Thoracic aorta (tissue), 2 donors: ENCODE measurements around the gene CDKL1. TPM values are rescaled to one million over a fixed set of nuclear protein-coding genes. Genes with fewer than 3 reads are reported as not detected.
A peak's percentile ranks its signal among the peaks of the same experiment; 100 is the strongest.

Experiments
- ATAC-seq: fragments of 150-250 bp; one replicate; pipeline ENCODE4 v1.8.0; 2017; ENCODE audit warnings: low read depth; ENCODE audit not compliant: insufficient number of reproducible peaks, low FRiP score
- DNase-seq: peaks from one replicate; pipeline ENCODE4 v3.0.0-alpha.2; 2020; ENCODE audit warnings: low spot score
- H3K27ac ChIP-seq, 2 donors: fragments of 200-600 bp; sonication (generic); 1 replicate in 1 of 2; 2 replicates in 1 of 2; pipeline ENCODE4 v1.5.1; 2016; ENCODE audit warnings: mild to moderate bottlenecking in 2 of 2, moderate library complexity in 2 of 2
- H3K27me3 ChIP-seq: fragments of 200-600 bp; sonication (generic); replicated peaks from 2 replicates; pipeline ENCODE4 v1.6.0; 2016; ENCODE audit warnings: mild to moderate bottlenecking; ENCODE audit not compliant: insufficient read depth
- H3K36me3 ChIP-seq: fragments of 200-600 bp; sonication (generic); one replicate; pipeline ENCODE4 v1.5.1; 2016
- H3K4me1 ChIP-seq, 2 donors: fragments of 200-600 bp; sonication (generic); 1 replicate in 1 of 2; 2 replicates in 1 of 2; pipeline versions ENCODE4 v1.5.1 to v1.6.0; 2016; ENCODE audit warnings: low read depth in 2 of 2, mild to moderate bottlenecking in 1 of 2; ENCODE audit not compliant: control insufficient read depth in 1 of 2
- H3K4me3 ChIP-seq: fragments of 200-600 bp; sonication (generic); 2 replicates; pipeline ENCODE4 v1.5.1; 2016; ENCODE audit warnings: mild to moderate bottlenecking
- H3K9me3 ChIP-seq: fragments of 200-600 bp; sonication (generic); 2 replicates; pipeline ENCODE4 v1.5.1; 2016
- CTCF ChIP-seq: fragments of 200-600 bp; sonication (generic); IDR thresholded peaks from one replicate; pipeline ENCODE4 v1.5.1; 2019; ENCODE audit warnings: antibody characterized with exemption
- total RNA-seq, 2 donors: library from RNA; depleted of rRNA; stranded (reverse); fragments of >200 nt; gene quantifications; one replicate each; pipeline versions ENCODE4 v1.1.0 to v1.2.3, GENCODE V29; 2016

CDKL1 gene
- total RNA-seq, 2 donors from 2014 or later = 2.8 to 8.1 TPM

GRCh38 chr14:50334211-50334610 is 62.5 kb downstream of the CDKL1 start:
- DNase-seq (no peak), ATAC-seq (no peak)
- H3K4me1 ChIP-seq = peaks cover 5 to 15% of the 10 kb centered on the region in 2 donors
- TF ChIP-seq CTCF = no peak
- H3K27ac ChIP-seq = no peak overlapping the region
- H3K27me3 ChIP-seq = no peaks in the 10 kb centered on the region
- H3K36me3 ChIP-seq = peaks cover 5% of the 10 kb centered on the region
- no peaks in the 10 kb centered on the region for H3K9me3 ChIP-seq
- no peak overlapping the region for H3K4me3 ChIP-seq

- Histone ChIP-seq H3K27ac (no peak overlapping the region), H3K9me3 (no peaks in the 10 kb centered on the region), H3K4me3 (no peak overlapping the region), H3K27me3 (no peaks in the 10 kb centered on the region), H3K36me3 (peaks cover 5% of the 10 kb centered on the region), H3K4me1 (peaks cover 5 to 15% of the 10 kb centered on the region in 2 donors)
- no peak for DNase-seq
- TF ChIP-seq CTCF = no peak
- no peak for ATAC-seq
These were observed 63.6 kb downstream of the CDKL1 start for GRCh38 chr14:50333014-50333509.

- H3K4me3 ChIP-seq = no peak overlapping the region
- no peak for TF ChIP-seq CTCF
- H3K4me1 ChIP-seq = peaks cover 4 to 15% of the 10 kb centered on the region in 2 donors
- no peak overlapping the region for H3K27ac ChIP-seq
- peaks cover 5% of the 10 kb centered on the region for H3K36me3 ChIP-seq
- no peaks in the 10 kb centered on the region for H3K9me3 ChIP-seq
- no peak for ATAC-seq
- no peaks in the 10 kb centered on the region for H3K27me3 ChIP-seq
- DNase-seq = no peak
These were observed 65.1 kb downstream of the CDKL1 start for GRCh38 chr14:50331596-50331995.

- TF ChIP-seq CTCF = peak; percentile 87
- Histone ChIP-seq H3K27me3 (no peaks in the 10 kb centered on the region), H3K4me1 (peaks cover 0 to 15% of the 10 kb centered on the region in 2 donors), H3K4me3 (peak overlapping the region; percentile 59), H3K27ac (peak overlapping the region; percentile 60 to 75), H3K9me3 (no peaks in the 10 kb centered on the region), H3K36me3 (no peaks in the 10 kb centered on the region)
- DNase-seq (no peak), ATAC-seq (peak; percentile 94)
These were observed 75.5 kb downstream of the CDKL1 start for GRCh38 chr14:50321009-50321660.

- H3K9me3 ChIP-seq = no peaks in the 10 kb centered on the region
- H3K27me3 ChIP-seq = no peaks in the 10 kb centered on the region
- H3K27ac ChIP-seq = peak overlapping the region; percentile 60 to 75
- DNase-seq = no peak
- H3K36me3 ChIP-seq = no peaks in the 10 kb centered on the region
- no peak for TF ChIP-seq CTCF
- ATAC-seq = peak; percentile 44
- H3K4me3 ChIP-seq = peak overlapping the region; percentile 17
- peaks cover 0 to 15% of the 10 kb centered on the region in 2 donors for H3K4me1 ChIP-seq
These were observed 76.4 kb downstream of the CDKL1 start for GRCh38 chr14:50320283-50320682.
